Coronary artery (tissue), 2 donors: ENCODE results near the gene POLA2.
"Not testable (repeated sequence)": the region's sequence is repeated elsewhere in the genome, so short reads cannot be mapped to it uniquely, and the experiment has no call there.

Source experiments
- DNase-seq: peaks from one replicate; pipeline ENCODE4 v3.0.0-alpha.2; 2017; ENCODE audit warnings: low spot score
- H3K27ac ChIP-seq, 2 donors: fragments of 200-600 bp; sonication (generic); one replicate each; pipeline ENCODE4 v1.5.1; 2016 to 2019
- H3K4me3 ChIP-seq: fragments of 200-600 bp; sonication (generic); 2 replicates; pipeline ENCODE4 v1.5.1; 2016; ENCODE audit warnings: mild to moderate bottlenecking, moderate library complexity
- TF ChIP-seq, protein P1 (sequence below): fragments of 200-600 bp; sonication (generic); IDR thresholded peaks from one replicate; pipeline ENCODE4 v1.5.1; 2019; ENCODE audit warnings: antibody characterized with exemption

POLA2 gene

DNA sequence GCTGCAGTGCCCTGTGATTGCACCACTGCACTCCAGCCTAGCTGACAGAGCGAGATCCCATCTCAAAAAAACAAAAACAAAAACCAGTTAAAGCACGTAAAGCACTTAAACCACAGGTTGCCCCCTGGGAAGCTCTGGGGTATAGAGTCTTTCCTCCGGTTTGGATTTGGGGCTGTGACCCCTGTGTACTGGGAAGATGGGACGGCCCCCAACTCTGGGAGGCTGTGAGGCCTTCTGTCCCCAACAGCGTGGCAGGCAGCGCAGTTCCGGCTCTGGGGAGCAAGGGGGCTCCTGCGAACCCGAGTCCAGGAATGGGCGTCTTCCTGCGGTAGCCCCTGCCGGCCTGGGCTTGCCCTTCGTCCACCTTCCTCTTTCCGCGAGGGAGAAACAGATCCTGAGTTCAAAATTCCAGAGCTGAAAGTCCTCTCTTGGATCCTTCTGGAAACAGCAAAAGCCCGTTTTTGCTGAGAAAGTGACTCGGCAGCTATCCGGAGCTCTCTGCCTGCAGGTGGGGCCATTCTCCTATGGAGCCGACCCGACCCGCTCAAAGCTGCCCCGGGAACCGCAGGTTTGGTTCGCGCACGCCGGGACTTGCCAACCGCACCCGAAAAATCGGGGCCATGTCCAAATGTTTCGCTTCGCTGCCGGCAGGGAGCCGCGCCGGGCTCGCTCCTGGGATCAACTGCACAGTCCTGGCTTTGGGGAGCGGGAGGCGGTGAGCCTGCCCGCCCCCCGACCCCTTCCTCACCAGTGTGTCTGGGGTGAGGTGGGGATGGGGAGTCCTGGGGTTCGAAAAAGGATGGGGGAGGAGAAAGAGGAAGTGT is 36.3 kb upstream of the POLA2 start:
- no peak for DNase-seq
- H3K4me3 ChIP-seq = peak overlapping the region; percentile 72
- peak overlapping the region in 1 of 2 donors; percentile 61 for H3K27ac ChIP-seq
- TF ChIP-seq, protein P1, sequence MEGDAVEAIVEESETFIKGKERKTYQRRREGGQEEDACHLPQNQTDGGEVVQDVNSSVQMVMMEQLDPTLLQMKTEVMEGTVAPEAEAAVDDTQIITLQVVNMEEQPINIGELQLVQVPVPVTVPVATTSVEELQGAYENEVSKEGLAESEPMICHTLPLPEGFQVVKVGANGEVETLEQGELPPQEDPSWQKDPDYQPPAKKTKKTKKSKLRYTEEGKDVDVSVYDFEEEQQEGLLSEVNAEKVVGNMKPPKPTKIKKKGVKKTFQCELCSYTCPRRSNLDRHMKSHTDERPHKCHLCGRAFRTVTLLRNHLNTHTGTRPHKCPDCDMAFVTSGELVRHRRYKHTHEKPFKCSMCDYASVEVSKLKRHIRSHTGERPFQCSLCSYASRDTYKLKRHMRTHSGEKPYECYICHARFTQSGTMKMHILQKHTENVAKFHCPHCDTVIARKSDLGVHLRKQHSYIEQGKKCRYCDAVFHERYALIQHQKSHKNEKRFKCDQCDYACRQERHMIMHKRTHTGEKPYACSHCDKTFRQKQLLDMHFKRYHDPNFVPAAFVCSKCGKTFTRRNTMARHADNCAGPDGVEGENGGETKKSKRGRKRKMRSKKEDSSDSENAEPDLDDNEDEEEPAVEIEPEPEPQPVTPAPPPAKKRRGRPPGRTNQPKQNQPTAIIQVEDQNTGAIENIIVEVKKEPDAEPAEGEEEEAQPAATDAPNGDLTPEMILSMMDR = no peak

DNA sequence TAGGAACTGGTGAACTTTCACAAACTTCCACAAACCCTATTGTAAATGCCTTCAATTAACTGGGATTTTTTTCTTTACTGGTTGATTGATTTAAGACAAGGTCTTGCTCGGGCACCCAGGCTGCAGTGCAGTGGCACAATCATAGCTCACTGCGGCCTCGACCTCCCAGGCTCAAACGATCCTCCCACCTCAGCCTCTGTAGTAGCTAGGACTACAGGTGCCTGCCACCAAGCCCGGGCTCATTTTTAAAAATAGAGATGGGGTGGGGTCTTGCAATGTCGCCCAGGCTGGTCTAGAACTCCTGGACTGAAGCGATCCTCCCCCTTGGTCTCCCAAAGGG is 35.7 kb upstream of the POLA2 start:
- no peak for DNase-seq
- Histone ChIP-seq H3K27ac (no peak overlapping the region), H3K4me3 (peak overlapping the region; percentile 72)
- TF ChIP-seq, protein P1 = no peak

GRCh38 chr11:65227879-65228278 is 33.9 kb upstream of the POLA2 start:
- Histone ChIP-seq H3K27ac (no peak overlapping the region), H3K4me3 (no peak overlapping the region)
- TF ChIP-seq, protein P1 = no peak
- DNase-seq = no peak

- Histone ChIP-seq H3K4me3 (no peak overlapping the region), H3K27ac (no peak overlapping the region)
- DNase-seq = no peak
- TF ChIP-seq, protein P1 = no peak
Measured at GRCh38 chr11:65236194-65237059, 25.3 kb upstream of the POLA2 start.

DNA sequence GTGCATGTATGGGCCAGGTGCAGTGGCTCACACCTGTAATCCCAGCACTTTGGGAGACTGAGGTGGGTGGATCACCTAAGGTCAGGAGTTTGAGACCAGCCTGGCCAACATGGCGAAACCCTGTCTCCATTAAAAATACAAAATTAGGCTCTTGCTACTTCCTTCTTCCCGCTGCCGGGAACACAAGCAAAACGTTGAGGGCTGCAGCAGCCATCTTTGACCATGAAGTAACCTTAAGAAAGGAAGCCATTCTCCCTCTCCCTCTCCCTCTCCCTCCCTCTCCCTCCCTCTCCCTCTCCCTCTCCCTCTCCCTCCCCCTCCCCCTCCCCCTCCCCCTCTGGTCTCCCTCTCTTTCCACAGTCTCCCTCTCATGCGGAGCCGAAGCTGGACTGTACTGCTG is 23.5 kb upstream of the POLA2 start:
- not testable (repeated sequence) for DNase-seq, H3K4me3 ChIP-seq, H3K27ac ChIP-seq

DNA sequence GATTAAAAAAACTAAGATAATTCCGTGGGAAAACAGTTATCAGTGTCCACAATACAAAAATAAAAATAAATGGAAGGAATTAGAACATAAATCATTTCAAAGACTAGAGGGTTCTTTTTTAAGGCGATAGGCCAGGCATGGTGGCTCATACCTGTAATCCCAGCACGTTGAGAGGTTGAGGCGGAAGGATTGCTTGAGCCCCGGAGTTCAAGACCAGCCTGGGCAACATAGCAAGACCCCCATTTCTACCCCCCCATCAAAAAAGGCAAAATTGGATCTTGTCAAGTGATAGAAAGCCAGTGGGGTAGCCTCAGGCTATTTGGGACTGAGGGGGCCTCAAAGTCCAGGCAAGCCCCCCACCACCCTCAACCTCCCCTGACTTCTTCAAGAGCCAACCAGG is 20.6 kb upstream of the POLA2 start:
- no peak overlapping the region for H3K4me3 ChIP-seq
- TF ChIP-seq, protein P1 = no peak
- no peak for DNase-seq
- no peak overlapping the region for H3K27ac ChIP-seq

GRCh38 chr11:65241692-65242091 is 20.1 kb upstream of the POLA2 start:
- no peak for DNase-seq
- H3K4me3 ChIP-seq = no peak overlapping the region
- TF ChIP-seq, protein P1 = no peak
- H3K27ac ChIP-seq = no peak overlapping the region
